ENCODE results near the gene AGAP1. TPM values are rescaled to one million over a fixed set of nuclear protein-coding genes. Genes with fewer than 3 reads are reported as not detected.

Gene AGAP1
- total RNA-seq, 1 donor from 2014 or later: 23.5 TPM

- intact Hi-C loops (cut with DNase I): no loop called here
Observed at GRCh38 chr2:235839974-235840373, 346.1 kb downstream of the AGAP1 start.

GRCh38 chr2:235841863-235842262, 348.0 kb downstream of the AGAP1 start:
- no peak for DNase-seq (ENCODE audit: missing footprints)
- no peak for ATAC-seq
- intact Hi-C loops (cut with DNase I): no loop called here

More at GRCh38 chr2:235839974-235840373, 346.1 kb downstream of the AGAP1 start:
- DNase-seq (ENCODE audit: missing footprints): no peak
- no peak for ATAC-seq

GRCh38 chr2:235842941-235843340, 349.1 kb downstream of the AGAP1 start:
- ATAC-seq: no peak
- no peak for DNase-seq (ENCODE audit: missing footprints)
- intact Hi-C loops (cut with DNase I): no loop called here

- intact Hi-C loops (cut with DNase I): no loop called here
- ATAC-seq: no peak
Observed at GRCh38 chr2:235843591-235844395, 349.9 kb downstream of the AGAP1 start.

GRCh38 chr2:235844561-235844960, 350.7 kb downstream of the AGAP1 start:
- no peak for ATAC-seq
- intact Hi-C loops (cut with DNase I): no loop called here
- no peak for DNase-seq (ENCODE audit: missing footprints)

More at GRCh38 chr2:235843591-235844395, 349.9 kb downstream of the AGAP1 start:
- no peak for DNase-seq (ENCODE audit: missing footprints)

GRCh38 chr2:235845245-235845644, 351.4 kb downstream of the AGAP1 start:
- no peak for ATAC-seq
- intact Hi-C loops (cut with DNase I): no loop called here
- DNase-seq (ENCODE audit: missing footprints): no peak

GRCh38 chr2:235847576-235847975, 353.7 kb downstream of the AGAP1 start:
- no peak for ATAC-seq
- no peak for DNase-seq (ENCODE audit: missing footprints)
- intact Hi-C loops (cut with DNase I): no loop called here

- ATAC-seq (no peak), DNase-seq (ENCODE audit: missing footprints) (no peak)
- intact Hi-C loops (cut with DNase I): loop anchor here (1.0 kb wide), 1 partner anchor 40 kb away; no protein-coding TSS in a partner anchor
Observed at GRCh38 chr2:235848055-235848454, 354.2 kb downstream of the AGAP1 start.

- no peak for DNase-seq (ENCODE audit: missing footprints)
- intact Hi-C loops (cut with DNase I): loop anchor here (1.0 kb wide), 1 partner anchor 41 kb away; no protein-coding TSS in a partner anchor
- ATAC-seq: no peak
Observed at GRCh38 chr2:235848946-235849345, 355.1 kb downstream of the AGAP1 start.

GRCh38 chr2:235849489-235849888, 355.6 kb downstream of the AGAP1 start:
- DNase-seq (ENCODE audit: missing footprints) (no peak), ATAC-seq (no peak)
- intact Hi-C loops (cut with DNase I): no loop called here

- ATAC-seq (no peak), DNase-seq (ENCODE audit: missing footprints) (no peak)
- intact Hi-C loops (cut with DNase I): no loop called here
Observed at GRCh38 chr2:235850289-235850688, 356.4 kb downstream of the AGAP1 start.

GRCh38 chr2:235850771-235851551, 357.1 kb downstream of the AGAP1 start:
- intact Hi-C loops (cut with DNase I): no loop called here
- no peak for DNase-seq (ENCODE audit: missing footprints)
- ATAC-seq: no peak

GRCh38 chr2:235851828-235852525, 358.1 kb downstream of the AGAP1 start:
- no peak for ATAC-seq
- no peak for DNase-seq (ENCODE audit: missing footprints)
- intact Hi-C loops (cut with DNase I): no loop called here

- intact Hi-C loops (cut with DNase I): no loop called here
- ATAC-seq (no peak), DNase-seq (ENCODE audit: missing footprints) (no peak)
Observed at GRCh38 chr2:235852526-235852920, 358.7 kb downstream of the AGAP1 start.

- no peak for DNase-seq (ENCODE audit: missing footprints)
- intact Hi-C loops (cut with DNase I): no loop called here
- peak; percentile 76 for ATAC-seq
Observed at GRCh38 chr2:235854276-235854675, 360.4 kb downstream of the AGAP1 start.

- ATAC-seq (no peak), DNase-seq (ENCODE audit: missing footprints) (no peak)
- intact Hi-C loops (cut with DNase I): no loop called here
Observed at GRCh38 chr2:235855011-235855410, 361.2 kb downstream of the AGAP1 start.

- intact Hi-C loops (cut with DNase I): no loop called here
- ATAC-seq (no peak), DNase-seq (ENCODE audit: missing footprints) (no peak)
Observed at GRCh38 chr2:235856151-235856854, 362.5 kb downstream of the AGAP1 start.

GRCh38 chr2:235857598-235857997, 363.8 kb downstream of the AGAP1 start:
- ATAC-seq (no peak), DNase-seq (ENCODE audit: missing footprints) (no peak)
- intact Hi-C loops (cut with DNase I): no loop called here

GRCh38 chr2:235858881-235859280, 365.0 kb downstream of the AGAP1 start:
- intact Hi-C loops (cut with DNase I): no loop called here
- DNase-seq (ENCODE audit: missing footprints) (no peak), ATAC-seq (no peak)

Measured in Right ventricle myocardium inferior (tissue), 1 donor.